ENCODE measurements around the gene DNAJC1. TPM values are rescaled to one million over a fixed set of nuclear protein-coding genes. Genes with fewer than 3 reads are reported as not detected.
A peak's percentile ranks its signal among the peaks of the same experiment; 100 is the strongest.

DNAJC1 gene
- total RNA-seq, 3 donors from 2014 or later (not counting 1 experiment from before 2014, with no cell fraction given) = 38.4 to 63.7 (median 50.6) TPM

DNA sequence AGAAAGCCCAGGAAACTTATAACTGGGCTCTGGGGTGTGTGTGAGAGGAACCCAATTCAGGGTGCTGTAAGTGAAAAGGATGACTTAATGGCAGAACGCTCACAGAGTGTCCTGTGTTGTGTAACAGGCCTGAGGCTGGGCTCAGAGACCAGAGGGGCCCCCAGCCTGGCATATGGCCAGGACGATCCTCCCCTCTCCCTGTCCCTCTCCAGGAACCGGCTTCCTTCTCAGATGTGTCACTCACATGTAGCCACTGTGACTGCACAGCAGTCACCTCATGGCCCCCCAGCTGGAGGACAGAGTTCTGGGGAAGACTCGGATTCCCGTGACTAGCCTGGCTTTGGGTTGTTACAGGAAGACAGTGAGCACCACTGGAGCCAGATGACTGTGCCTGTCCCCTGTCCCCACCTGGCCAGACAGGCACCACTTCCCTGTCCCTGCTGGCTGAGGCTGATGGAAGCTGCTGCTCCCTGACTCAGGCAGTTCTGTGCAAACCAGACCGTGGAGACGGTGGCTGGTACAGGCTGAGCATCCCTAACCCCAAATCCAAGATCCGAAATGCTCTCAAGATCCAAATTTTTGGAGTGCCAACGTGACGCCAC, 249.0 kb downstream of the DNAJC1 start:
- intact Hi-C loops (cut with micrococcal nuclease) = no loop called here
- Histone ChIP-seq H3K9me3 (ENCODE audit: control insufficient read depth, insufficient read depth, low read length) (no peaks in the 10 kb centered on the region), H3K27ac (ENCODE audit: low read length) (no peak overlapping the region), H3K4me3 (ENCODE audit: low read length) (no peak overlapping the region), H3K36me3 (ENCODE audit: control insufficient read depth, insufficient read depth, low read length) (peaks cover 18% of the 10 kb centered on the region), H3K4me1 (ENCODE audit: control insufficient read depth, insufficient read depth, low read length) (no peaks in the 10 kb centered on the region), H3K27me3 (ENCODE audit: control insufficient read depth, insufficient read depth, low read length) (no peaks in the 10 kb centered on the region)
- peaks cover 3 to 9% of the 10 kb centered on the region in 2 donors for H3K4me1 Mint-ChIP-seq
- no peaks in the 10 kb centered on the region for H3K9me3 Mint-ChIP-seq
- H3K36me3 Mint-ChIP-seq = peaks cover 7% of the 10 kb centered on the region
- no peak for ATAC-seq
- DNase-seq = no peak
- H3K4me3 Mint-ChIP-seq = no peak overlapping the region
- TF ChIP-seq, protein P1, sequence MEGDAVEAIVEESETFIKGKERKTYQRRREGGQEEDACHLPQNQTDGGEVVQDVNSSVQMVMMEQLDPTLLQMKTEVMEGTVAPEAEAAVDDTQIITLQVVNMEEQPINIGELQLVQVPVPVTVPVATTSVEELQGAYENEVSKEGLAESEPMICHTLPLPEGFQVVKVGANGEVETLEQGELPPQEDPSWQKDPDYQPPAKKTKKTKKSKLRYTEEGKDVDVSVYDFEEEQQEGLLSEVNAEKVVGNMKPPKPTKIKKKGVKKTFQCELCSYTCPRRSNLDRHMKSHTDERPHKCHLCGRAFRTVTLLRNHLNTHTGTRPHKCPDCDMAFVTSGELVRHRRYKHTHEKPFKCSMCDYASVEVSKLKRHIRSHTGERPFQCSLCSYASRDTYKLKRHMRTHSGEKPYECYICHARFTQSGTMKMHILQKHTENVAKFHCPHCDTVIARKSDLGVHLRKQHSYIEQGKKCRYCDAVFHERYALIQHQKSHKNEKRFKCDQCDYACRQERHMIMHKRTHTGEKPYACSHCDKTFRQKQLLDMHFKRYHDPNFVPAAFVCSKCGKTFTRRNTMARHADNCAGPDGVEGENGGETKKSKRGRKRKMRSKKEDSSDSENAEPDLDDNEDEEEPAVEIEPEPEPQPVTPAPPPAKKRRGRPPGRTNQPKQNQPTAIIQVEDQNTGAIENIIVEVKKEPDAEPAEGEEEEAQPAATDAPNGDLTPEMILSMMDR (IDR thresholded peaks at IDR 0.05) = no peak
- no peak overlapping the region for H3K27ac Mint-ChIP-seq
- 96% methylated on average over 10 of the region's 10 CpGs for WGBS (ENCODE audit: insufficient coverage)
- H3K27me3 Mint-ChIP-seq (ENCODE audit: low read depth in 2 of 2) = no peaks in the 10 kb centered on the region

DNA sequence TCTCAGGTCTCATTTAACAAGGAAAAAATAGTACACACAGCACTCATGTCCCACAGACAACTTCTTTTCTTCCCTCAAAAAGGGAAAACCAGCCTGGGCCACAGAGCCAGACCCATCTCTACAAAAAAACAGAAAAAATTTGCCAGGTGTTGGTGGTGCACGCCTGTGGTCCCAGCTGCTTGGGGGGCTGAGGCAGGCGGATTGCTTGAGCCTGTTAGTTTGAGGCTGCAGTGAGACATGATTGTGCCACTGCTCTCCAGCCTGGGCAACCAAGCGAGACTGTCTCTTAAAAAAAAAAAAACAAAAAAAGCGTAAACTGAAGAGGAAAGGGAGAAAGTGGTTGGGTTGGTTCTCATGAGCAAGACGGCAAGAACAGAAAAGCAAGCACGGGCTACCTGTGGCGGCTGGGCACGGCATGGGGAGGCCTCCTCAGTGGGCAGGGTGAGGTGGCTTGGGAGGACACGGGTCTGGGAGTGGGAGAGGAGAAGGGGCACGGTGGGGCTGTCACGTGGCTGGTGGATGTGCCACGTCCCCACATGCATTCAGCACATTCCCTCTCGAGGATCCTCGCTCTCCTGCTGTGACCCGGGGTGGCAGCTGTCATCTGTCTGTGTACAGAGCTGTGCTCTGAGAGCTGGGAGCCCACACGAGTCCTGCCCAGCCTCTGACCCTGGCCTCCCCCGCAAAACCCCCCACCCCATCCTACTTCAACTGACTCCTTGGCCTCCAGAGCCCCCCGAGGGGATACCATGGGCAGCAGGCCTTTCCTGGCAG, 249.8 kb downstream of the DNAJC1 start:
- ATAC-seq = no peak
- WGBS (ENCODE audit: insufficient coverage) = 94% methylated on average over 17 of the region's 18 CpGs
- no peaks in the 10 kb centered on the region for H3K9me3 Mint-ChIP-seq
- no peaks in the 10 kb centered on the region for H3K9me3 ChIP-seq (ENCODE audit: control insufficient read depth, insufficient read depth, low read length)
- H3K4me3 ChIP-seq (ENCODE audit: low read length) = no peak overlapping the region
- TF ChIP-seq, protein P1 (IDR thresholded peaks at IDR 0.05) = no peak
- peak overlapping the region in 1 of 2 donors; percentile 20 for H3K27ac Mint-ChIP-seq
- intact Hi-C loops (cut with micrococcal nuclease) = no loop called here
- no peak overlapping the region for H3K4me3 Mint-ChIP-seq
- H3K4me1 Mint-ChIP-seq = peaks cover 3 to 9% of the 10 kb centered on the region in 2 donors
- no peak overlapping the region for H3K27ac ChIP-seq (ENCODE audit: low read length)
- H3K27me3 ChIP-seq (ENCODE audit: control insufficient read depth, insufficient read depth, low read length) = no peaks in the 10 kb centered on the region
- DNase-seq = no peak
- no peaks in the 10 kb centered on the region for H3K36me3 Mint-ChIP-seq
- no peaks in the 10 kb centered on the region for H3K4me1 ChIP-seq (ENCODE audit: control insufficient read depth, insufficient read depth, low read length)
- no peaks in the 10 kb centered on the region for H3K27me3 Mint-ChIP-seq (ENCODE audit: low read depth in 2 of 2)
- peaks cover 10% of the 10 kb centered on the region for H3K36me3 ChIP-seq (ENCODE audit: control insufficient read depth, insufficient read depth, low read length)

DNA sequence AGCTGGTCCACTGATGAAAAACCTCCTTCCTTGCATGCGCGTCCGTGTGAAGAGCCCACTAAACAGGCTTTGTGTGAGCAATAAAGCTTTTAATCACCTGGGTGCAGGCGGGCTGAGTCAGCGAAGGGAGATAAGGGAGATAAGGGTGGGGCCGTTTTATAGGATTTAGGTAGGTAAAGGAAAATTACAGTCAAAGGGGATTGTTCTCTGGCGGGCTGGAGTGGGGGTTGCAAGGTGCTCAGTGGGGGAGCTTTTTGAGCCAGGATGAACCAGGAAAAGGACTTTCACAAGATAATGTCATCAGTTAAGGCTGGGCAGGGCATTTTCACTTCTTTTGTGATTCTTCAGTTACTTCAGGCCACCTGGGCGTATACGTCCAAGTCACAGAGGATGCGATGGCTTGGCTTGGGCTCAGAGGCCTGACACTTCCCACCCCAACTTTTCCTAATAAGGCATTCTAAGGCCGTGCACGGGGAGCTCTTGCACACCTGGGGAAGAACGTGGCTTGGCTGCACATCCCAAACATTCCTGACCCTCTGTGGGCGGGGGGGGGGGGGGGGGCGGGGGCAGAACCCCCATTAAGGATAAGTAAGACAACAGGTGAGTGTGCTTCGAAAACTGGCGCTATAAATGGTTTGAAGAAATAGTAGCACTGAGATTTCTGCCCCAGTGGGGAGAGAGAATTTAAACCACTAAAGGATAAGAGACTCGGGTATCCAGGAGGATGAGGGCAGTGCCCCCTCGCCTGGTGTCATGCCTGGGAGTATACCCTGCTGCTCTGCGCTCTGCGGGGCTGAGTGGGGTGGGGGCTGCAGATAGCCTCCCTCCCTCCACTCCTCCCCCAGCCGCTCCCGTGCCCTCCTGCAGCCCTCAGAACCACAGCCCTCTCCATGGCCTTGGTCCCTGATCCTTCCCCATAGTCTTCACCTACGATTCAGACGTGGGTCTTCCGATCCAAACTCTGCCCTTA, 251.9 kb downstream of the DNAJC1 start:
- DNase-seq = no peak
- TF ChIP-seq, protein P1 (IDR thresholded peaks at IDR 0.05) = no peak
- H3K4me1 ChIP-seq (ENCODE audit: control insufficient read depth, insufficient read depth, low read length) = peaks cover 5% of the 10 kb centered on the region
- H3K36me3 Mint-ChIP-seq = no peaks in the 10 kb centered on the region
- H3K27me3 ChIP-seq (ENCODE audit: control insufficient read depth, insufficient read depth, low read length) = no peaks in the 10 kb centered on the region
- no peak overlapping the region for H3K4me3 ChIP-seq (ENCODE audit: low read length)
- H3K4me3 Mint-ChIP-seq = no peak overlapping the region
- ATAC-seq = no peak
- no peak overlapping the region for H3K27ac Mint-ChIP-seq
- 89% methylated on average over 20 of the region's 26 CpGs for WGBS (ENCODE audit: insufficient coverage)
- no peaks in the 10 kb centered on the region for H3K9me3 ChIP-seq (ENCODE audit: control insufficient read depth, insufficient read depth, low read length)
- intact Hi-C loops (cut with micrococcal nuclease) = no loop called here
- no peaks in the 10 kb centered on the region for H3K27me3 Mint-ChIP-seq (ENCODE audit: low read depth in 2 of 2)
- H3K36me3 ChIP-seq (ENCODE audit: control insufficient read depth, insufficient read depth, low read length) = peaks cover 8% of the 10 kb centered on the region
- H3K4me1 Mint-ChIP-seq = peaks cover 9 to 20% of the 10 kb centered on the region in 2 donors
- no peaks in the 10 kb centered on the region for H3K9me3 Mint-ChIP-seq
- no peak overlapping the region for H3K27ac ChIP-seq (ENCODE audit: low read length)

All from natural killer cell (primary cell).